K562 (cell line): ENCODE data around the gene DOCK1. TPM values are rescaled to one million over a fixed set of nuclear protein-coding genes. Genes with fewer than 3 reads are reported as not detected.

Experiments
- ATAC-seq: fragments of 200-7000 bp; cut with Tn5 transposase; 3 replicates; pipeline ENCODE4 v1.9.1; 2020; ENCODE audit warnings: moderate library complexity
- BruUV-seq: library from RNA; stranded (reverse); fragments of 400-500 nt; replicated peaks from 2 replicates; lab custom pipeline; 2021; lab: Mats Ljungman, UMichigan
- CTCF ChIA-PET: fragments of 300-600 bp; formaldehyde crosslinking; extraction: SDS; loops from one replicate; lab custom pipeline; 2021; ENCODE audit warnings: low intra/inter-chr PET ratio; lab: Yijun Ruan, JAX
- POLR2A ChIA-PET: fragments of 300-600, 350-650 bp; sonication (Branson Sonifier 250); formaldehyde crosslinking; extraction: SDS; loops from one replicate; lab custom pipeline; 2021; ENCODE audit warnings: antibody characterized with exemption, inconsistent platforms; lab: Yijun Ruan, JAX
- DNase-seq, 4 experiments: peaks; one replicate each; pipeline versions ENCODE4 v3.0.0 to v3.0.0-alpha.2; 2011 to 2018; ENCODE audit warnings: low spot score in 3 of 4, mixed read lengths in 3 of 4; ENCODE audit errors: extremely low read depth in 1 of 4
- FAIRE-seq: peaks from 2 replicates; lab custom pipeline; 2011; peaks lifted over from hg19 to GRCh38; lab: Jason Lieb, UNC
- H2AFZ ChIP-seq: 2 replicates; pipeline ENCODE4 v1.6.0; 2011; ENCODE audit warnings: low read depth, low read length, control low read depth, inconsistent platforms
- H3K27ac ChIP-seq: fragments of 200-600 bp; 3 replicates; pipeline ENCODE4 v1.8.0; 2011; ENCODE audit warnings: low read depth, mild to moderate bottlenecking, control low read depth, inconsistent platforms, low read length, moderate library complexity, mixed read lengths; ENCODE audit errors: extremely low read depth
- H3K27me3 ChIP-seq, 2 experiments: fragments of 300-600 bp in 1 of 2; 2 replicates in 1 of 2; 3 replicates in 1 of 2; pipeline versions ENCODE4 v1.6.0 to v1.8.0; 2011; ENCODE audit warnings: inconsistent platforms in 2 of 2, low read length in 2 of 2, mild to moderate bottlenecking in 1 of 2, mixed read lengths in 1 of 2, moderate library complexity in 1 of 2; ENCODE audit not compliant: control insufficient read depth in 2 of 2, insufficient read depth in 2 of 2
- H3K36me3 ChIP-seq: fragments of 300-600 bp; 3 replicates; pipeline ENCODE4 v1.8.0; 2011; ENCODE audit warnings: mild to moderate bottlenecking, low read length, inconsistent platforms; ENCODE audit not compliant: control insufficient read depth, insufficient read depth
- H3K4me1 ChIP-seq, 2 experiments: fragments of 200-600 bp in 1 of 2; replicated peaks in 1 of 2; 2 replicates in 1 of 2; 3 replicates in 1 of 2; pipeline versions ENCODE4 v1.5.1 to v1.8.0; 2011; ENCODE audit warnings: inconsistent platforms in 2 of 2, low read length in 2 of 2, mild to moderate bottlenecking in 1 of 2, mixed read lengths in 1 of 2, moderate library complexity in 1 of 2; ENCODE audit not compliant: control insufficient read depth in 2 of 2, insufficient read depth in 2 of 2
- H3K4me2 ChIP-seq: 2 replicates; pipeline ENCODE4 v1.6.1; 2011; ENCODE audit warnings: low read length, control low read depth, inconsistent platforms, mixed read lengths; ENCODE audit not compliant: insufficient read depth
- H3K4me3 ChIP-seq: fragments of 200-600 bp; sonication (generic), shearing (Covaris generic); 2 replicates; pipeline ENCODE4 v1.5.1; 2016; ENCODE audit warnings: control low read depth, inconsistent platforms
- H3K79me2 ChIP-seq: fragments of 200-600 bp; 3 replicates; pipeline ENCODE4 v1.8.0; 2011; ENCODE audit warnings: low read length, inconsistent platforms; ENCODE audit not compliant: control insufficient read depth, insufficient read depth
- H3K9ac ChIP-seq, 2 experiments: 2 replicates each; pipeline versions ENCODE4 v1.6.0 to v1.6.1; 2011; ENCODE audit warnings: low read depth in 2 of 2, low read length in 2 of 2, control low read depth in 1 of 2, inconsistent platforms in 1 of 2, mild to moderate bottlenecking in 1 of 2, mixed read lengths in 1 of 2; ENCODE audit not compliant: insufficient read depth in 1 of 2
- H3K9me1 ChIP-seq: one replicate; pipeline ENCODE4 v1.6.0; 2011; ENCODE audit warnings: inconsistent platforms, mild to moderate bottlenecking, low read length, moderate library complexity; ENCODE audit not compliant: control insufficient read depth, insufficient read depth
- H3K9me3 ChIP-seq: replicated peaks from 2 replicates; pipeline ENCODE4 v1.5.1; 2011; ENCODE audit warnings: low read depth, low read length, inconsistent platforms; ENCODE audit not compliant: control insufficient read depth, insufficient read depth
- H4K20me1 ChIP-seq: replicated peaks from 2 replicates; pipeline ENCODE4 v1.6.1; 2011; ENCODE audit warnings: low read length, inconsistent platforms, mixed read lengths; ENCODE audit not compliant: control insufficient read depth, insufficient read depth
- BRCA1 ChIP-seq, 2 experiments: fragments of 450-650 bp in 1 of 2; sonication (generic) in 1 of 2; formaldehyde crosslinking in 1 of 2; IDR thresholded peaks; 2 replicates each; pipeline versions ENCODE4 v1.5.0 to v1.6.1; 2017 to 2020; ENCODE audit warnings: mild to moderate bottlenecking in 1 of 2, missing genetic modification reagents in 1 of 2
- CGGBP1 ChIP-seq: fragments of 250-450 bp; sonication (Bioruptor Pico); IDR thresholded peaks from 2 replicates; pipeline ENCODE4 v1.9.0; 2021; ENCODE audit warnings: mild to moderate bottlenecking
- CREB3L1 ChIP-seq: fragments of 450-650 bp; IDR thresholded peaks from 2 replicates; pipeline ENCODE4 v1.6.1; 2014; ENCODE audit warnings: low read depth, mild to moderate bottlenecking, moderate library complexity, borderline replicate concordance
- EWSR1 ChIP-seq: fragments of 450-650 bp; IDR thresholded peaks from 2 replicates; pipeline ENCODE4 v1.6.1; 2018; ENCODE audit warnings: borderline replicate concordance, mild to moderate bottlenecking, low read depth, moderate library complexity; ENCODE audit not compliant: partially characterized antibody
- KLF10 ChIP-seq: fragments of 250-450 bp; sonication (Bioruptor Pico); IDR thresholded peaks from 2 replicates; pipeline ENCODE4 v1.6.1; 2021; ENCODE audit warnings: matching md5 sums
- MAFK ChIP-seq: IDR thresholded peaks from 2 replicates; pipeline ENCODE4 v1.6.1; 2011; ENCODE audit warnings: low read length, improper control_type of control experiment
- MTA1 ChIP-seq: fragments of 450-650 bp; IDR thresholded peaks from 2 replicates; pipeline ENCODE4 v1.6.1; 2017; ENCODE audit warnings: borderline replicate concordance
- XRCC5 ChIP-seq: fragments of 200-400 bp; formaldehyde crosslinking; IDR thresholded peaks from 2 replicates; pipeline ENCODE4 v1.6.1; 2017; ENCODE audit warnings: low read depth, mild to moderate bottlenecking, low read length
- ZBTB8A ChIP-seq: fragments of 450-650 bp; IDR thresholded peaks from 2 replicates; pipeline ENCODE4 v1.6.1; 2018; ENCODE audit warnings: mild to moderate bottlenecking, moderate library complexity; ENCODE audit not compliant: partially characterized antibody
- ZFPM2 ChIP-seq: fragments of 250-450 bp; sonication (Bioruptor Pico); IDR thresholded peaks from 2 replicates; pipeline ENCODE4 v1.5.1; 2022; ENCODE audit warnings: mild to moderate bottlenecking
- ZNF444 ChIP-seq: fragments of 250-450 bp; sonication (Bioruptor Pico); IDR thresholded peaks from 2 replicates; pipeline ENCODE4 v1.4.0; 2020; ENCODE audit warnings: mild to moderate bottlenecking, moderate library complexity
- ZNF551 ChIP-seq: fragments of 250-450 bp; sonication (Bioruptor Pico); IDR thresholded peaks from 2 replicates; pipeline ENCODE4 v1.5.0; 2021; ENCODE audit warnings: mild to moderate bottlenecking, moderate library complexity
- WGBS: fragments of 100-300 bp; shearing (Covaris generic); methylation state at CpG from one replicate; pipeline ENCODE4 v1.1.6; 2016; ENCODE audit warnings: low coverage, mixed read lengths; ENCODE audit not compliant: insufficient coverage; ENCODE audit errors: missing lambda C conversion rate; 5-methylcytosine and 5-hydroxymethylcytosine counted together
- in situ Hi-C: fragments of 300-500 bp; cut with MboI; formaldehyde crosslinking; loops from 4 replicates; pipeline ENCODE4 v1.15.0; 2018; ENCODE audit warnings: inconsistent platforms, mixed read lengths
- intact Hi-C: fragments of 100-400 bp; cut with micrococcal nuclease; formaldehyde crosslinking; loops from 2 replicates; pipeline ENCODE4 v1.14.2; 2022
- polyA plus RNA-seq, 8 experiments: library from polyadenylated mRNA; depleted of rRNA in 4 of 8; stranded (reverse) in 5 of 8; unstranded in 3 of 8; fragments of >200 nt; fragmentation: Nextera tagmentation in 2 of 8; fragmentation: Illumina TruSeq in 1 of 8; extraction: Ambion mirVana in 2 of 8; extraction: Trizol in 1 of 8; gene quantifications; 2 replicates each; pipeline versions ENCODE4 v1.2.1 to v1.2.3, GENCODE V29; 2011 to 2014; ENCODE audit warnings: inconsistent platforms in 1 of 8, missing spikeins in 1 of 8
- total RNA-seq, 7 experiments: library from RNA; depleted of rRNA in 6 of 7; stranded (reverse); fragments of >200 nt in 6 of 7; fragmentation: Illumina TruSeq in 2 of 7; extraction: Trizol in 2 of 7; gene quantifications; 2 replicates each; pipeline versions ENCODE4 v1.2.1 to v1.2.3, GENCODE V29; 2011 to 2021; ENCODE audit warnings: low replicate concordance in 1 of 7
- TF ChIP-seq, protein P1 (sequence below), 2 experiments: fragments of 150-350 bp in 1 of 2; IDR thresholded peaks; 2 replicates each; pipeline ENCODE4 v1.6.1; 2012 to 2016; ENCODE audit warnings: low read depth in 2 of 2, low read length in 2 of 2, mild to moderate bottlenecking in 1 of 2, moderate library complexity in 1 of 2
- TF ChIP-seq, protein P2 (sequence below): sonication (generic); formaldehyde crosslinking; IDR thresholded peaks from 2 replicates; pipeline ENCODE4 v1.8.1; 2023; ENCODE audit warnings: mild to moderate bottlenecking, missing genetic modification reagents, moderate library complexity
- TF ChIP-seq, protein P3 (sequence below): fragments of 250-450 bp; sonication (Bioruptor Pico); IDR thresholded peaks from 2 replicates; pipeline ENCODE4 v1.4.0; 2020; ENCODE audit warnings: mild to moderate bottlenecking

Gene DOCK1
- total and polyA plus RNA-seq, 9 of the 15 experiments (the other 6 are each of a cell fraction or from before 2014, with no cell fraction given), result 0.31 TPM; not detected in 8

DNA sequence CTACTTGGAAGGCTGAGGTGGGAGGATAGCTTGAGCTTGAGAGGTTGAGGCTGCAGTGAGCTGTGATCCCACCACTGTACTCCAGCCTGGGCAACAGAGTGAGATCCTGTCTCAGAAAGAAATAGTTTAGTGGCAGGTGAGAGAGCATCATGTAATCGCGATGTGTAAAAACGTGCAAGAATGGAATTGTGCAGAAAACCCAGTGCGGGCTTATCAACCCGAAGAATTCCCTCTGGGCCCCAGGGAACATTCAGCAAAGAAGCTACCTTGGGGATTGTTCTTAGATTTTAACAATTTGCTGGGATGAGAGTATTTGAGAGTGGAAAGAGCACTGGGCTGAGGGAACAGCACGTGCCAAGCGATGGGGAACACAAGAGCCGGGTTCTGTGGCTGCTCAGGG, 398.5 kb downstream of the DOCK1 start:
- Histone ChIP-seq H3K27ac (no peak overlapping the region), H3K4me2 (no peak overlapping the region), H3K79me2 (no peaks in the 10 kb centered on the region), H4K20me1 (no peaks in the 10 kb centered on the region), H3K9me3 (no peaks in the 10 kb centered on the region), H2AFZ (no peak overlapping the region), H3K4me3 (no peak overlapping the region), H3K36me3 (no peaks in the 10 kb centered on the region), H3K9ac (no peak overlapping the region), H3K4me1 (no peaks in the 10 kb centered on the region), H3K27me3 (no peaks in the 10 kb centered on the region), H3K9me1 (no peaks in the 10 kb centered on the region)
- in situ Hi-C loops (no loop called here), intact Hi-C loops (no loop called here)
- ChIA-PET CTCF (no interaction called here), POLR2A (interaction anchor here (0.7 kb wide), 1 partner anchor 34 kb away, joined by 3 read pairs; no protein-coding TSS in a partner anchor)
- 0% methylated on average over 5 of the region's 8 CpGs for WGBS
- DNase-seq, result no peak
- no TSS peak for BruUV-seq
- ATAC-seq, result no peak
- FAIRE-seq, result no peak
- TF ChIP-seq, protein P1, sequence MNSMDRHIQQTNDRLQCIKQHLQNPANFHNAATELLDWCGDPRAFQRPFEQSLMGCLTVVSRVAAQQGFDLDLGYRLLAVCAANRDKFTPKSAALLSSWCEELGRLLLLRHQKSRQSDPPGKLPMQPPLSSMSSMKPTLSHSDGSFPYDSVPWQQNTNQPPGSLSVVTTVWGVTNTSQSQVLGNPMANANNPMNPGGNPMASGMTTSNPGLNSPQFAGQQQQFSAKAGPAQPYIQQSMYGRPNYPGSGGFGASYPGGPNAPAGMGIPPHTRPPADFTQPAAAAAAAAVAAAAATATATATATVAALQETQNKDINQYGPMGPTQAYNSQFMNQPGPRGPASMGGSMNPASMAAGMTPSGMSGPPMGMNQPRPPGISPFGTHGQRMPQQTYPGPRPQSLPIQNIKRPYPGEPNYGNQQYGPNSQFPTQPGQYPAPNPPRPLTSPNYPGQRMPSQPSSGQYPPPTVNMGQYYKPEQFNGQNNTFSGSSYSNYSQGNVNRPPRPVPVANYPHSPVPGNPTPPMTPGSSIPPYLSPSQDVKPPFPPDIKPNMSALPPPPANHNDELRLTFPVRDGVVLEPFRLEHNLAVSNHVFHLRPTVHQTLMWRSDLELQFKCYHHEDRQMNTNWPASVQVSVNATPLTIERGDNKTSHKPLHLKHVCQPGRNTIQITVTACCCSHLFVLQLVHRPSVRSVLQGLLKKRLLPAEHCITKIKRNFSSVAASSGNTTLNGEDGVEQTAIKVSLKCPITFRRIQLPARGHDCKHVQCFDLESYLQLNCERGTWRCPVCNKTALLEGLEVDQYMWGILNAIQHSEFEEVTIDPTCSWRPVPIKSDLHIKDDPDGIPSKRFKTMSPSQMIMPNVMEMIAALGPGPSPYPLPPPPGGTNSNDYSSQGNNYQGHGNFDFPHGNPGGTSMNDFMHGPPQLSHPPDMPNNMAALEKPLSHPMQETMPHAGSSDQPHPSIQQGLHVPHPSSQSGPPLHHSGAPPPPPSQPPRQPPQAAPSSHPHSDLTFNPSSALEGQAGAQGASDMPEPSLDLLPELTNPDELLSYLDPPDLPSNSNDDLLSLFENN (IDR thresholded peaks at IDR 0.05; ENCODE audit: low read depth in 2 of 2, low read length in 2 of 2), result no peak
- TF ChIP-seq MAFK (no peak), ZNF444 (no peak), MTA1 (no peak), CGGBP1 (CRISPR knock-in tag) (no peak), ZNF551 (CRISPR knock-in tag) (no peak), ZBTB8A (no peak), EWSR1 (no peak), KLF10 (no peak), CREB3L1 (no peak), BRCA1 (IDR thresholded peaks at IDR 0.05) (no peak), BRCA1 (CRISPR knock-in tag; IDR thresholded peaks at IDR 0.05) (no peak), ZFPM2 (no peak), XRCC5 (no peak)
- TF ChIP-seq, protein P2, sequence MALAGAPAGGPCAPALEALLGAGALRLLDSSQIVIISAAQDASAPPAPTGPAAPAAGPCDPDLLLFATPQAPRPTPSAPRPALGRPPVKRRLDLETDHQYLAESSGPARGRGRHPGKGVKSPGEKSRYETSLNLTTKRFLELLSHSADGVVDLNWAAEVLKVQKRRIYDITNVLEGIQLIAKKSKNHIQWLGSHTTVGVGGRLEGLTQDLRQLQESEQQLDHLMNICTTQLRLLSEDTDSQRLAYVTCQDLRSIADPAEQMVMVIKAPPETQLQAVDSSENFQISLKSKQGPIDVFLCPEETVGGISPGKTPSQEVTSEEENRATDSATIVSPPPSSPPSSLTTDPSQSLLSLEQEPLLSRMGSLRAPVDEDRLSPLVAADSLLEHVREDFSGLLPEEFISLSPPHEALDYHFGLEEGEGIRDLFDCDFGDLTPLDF (CRISPR knock-in tag), result no peak
- TF ChIP-seq, protein P3, sequence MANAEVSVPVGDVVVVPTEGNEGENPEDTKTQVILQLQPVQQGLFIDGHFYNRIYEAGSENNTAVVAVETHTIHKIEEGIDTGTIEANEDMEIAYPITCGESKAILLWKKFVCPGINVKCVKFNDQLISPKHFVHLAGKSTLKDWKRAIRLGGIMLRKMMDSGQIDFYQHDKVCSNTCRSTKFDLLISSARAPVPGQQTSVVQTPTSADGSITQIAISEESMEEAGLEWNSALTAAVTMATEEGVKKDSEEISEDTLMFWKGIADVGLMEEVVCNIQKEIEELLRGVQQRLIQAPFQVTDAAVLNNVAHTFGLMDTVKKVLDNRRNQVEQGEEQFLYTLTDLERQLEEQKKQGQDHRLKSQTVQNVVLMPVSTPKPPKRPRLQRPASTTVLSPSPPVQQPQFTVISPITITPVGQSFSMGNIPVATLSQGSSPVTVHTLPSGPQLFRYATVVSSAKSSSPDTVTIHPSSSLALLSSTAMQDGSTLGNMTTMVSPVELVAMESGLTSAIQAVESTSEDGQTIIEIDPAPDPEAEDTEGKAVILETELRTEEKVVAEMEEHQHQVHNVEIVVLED, result no peak
